Effector memory CD4-positive, alpha-beta T cell (primary cell): ENCODE data around the gene SV2B.
"Not testable (repeated sequence)": the region's sequence is repeated elsewhere in the genome, so short reads cannot be mapped to it uniquely, and the experiment has no call there.

ENCODE experiments used
- DNase-seq, 3 donors: peaks; one replicate each; pipeline ENCODE4 v3.0.0-alpha.2; 2020
- H3K27ac ChIP-seq: 2 replicates; pipeline ENCODE4 v1.7.0; 2013; ENCODE audit warnings: mild to moderate bottlenecking, low read length, moderate library complexity; ENCODE audit not compliant: insufficient read depth, poor library complexity, severe bottlenecking
- H3K27me3 ChIP-seq: replicated peaks from 2 replicates; pipeline ENCODE4 v1.7.0; 2013; ENCODE audit warnings: mild to moderate bottlenecking, low read length; ENCODE audit not compliant: insufficient read depth, control insufficient read depth, poor library complexity, severe bottlenecking
- H3K36me3 ChIP-seq: 2 replicates; pipeline ENCODE4 v1.7.0; 2013; ENCODE audit warnings: mild to moderate bottlenecking, low read length, moderate library complexity; ENCODE audit not compliant: control insufficient read depth, insufficient read depth
- H3K4me1 ChIP-seq: 2 replicates; pipeline ENCODE4 v1.7.0; 2013; ENCODE audit warnings: low read length, mild to moderate bottlenecking; ENCODE audit not compliant: control insufficient read depth, insufficient read depth, poor library complexity, severe bottlenecking
- H3K4me3 ChIP-seq: 2 replicates; pipeline ENCODE4 v1.7.0; 2013; ENCODE audit warnings: low read length, low read depth, mild to moderate bottlenecking; ENCODE audit not compliant: insufficient read depth, poor library complexity, severe bottlenecking
- H3K9me3 ChIP-seq: 2 replicates; pipeline ENCODE4 v1.7.0; 2013; ENCODE audit warnings: mild to moderate bottlenecking, low read length, moderate library complexity; ENCODE audit not compliant: control insufficient read depth

Gene SV2B

GRCh38 chr15:91336687-91337086, 236.6 kb downstream of the SV2B start:
- Histone ChIP-seq H3K36me3 (no peaks in the 10 kb centered on the region), H3K4me3 (no peak overlapping the region), H3K27ac (no peak overlapping the region), H3K27me3 (no peaks in the 10 kb centered on the region), H3K9me3 (no peaks in the 10 kb centered on the region), H3K4me1 (peaks cover 16% of the 10 kb centered on the region)
- no peak for DNase-seq

- DNase-seq: no peak
- Histone ChIP-seq H3K36me3 (no peaks in the 10 kb centered on the region), H3K27me3 (no peaks in the 10 kb centered on the region), H3K4me1 (peaks cover 18% of the 10 kb centered on the region), H3K27ac (no peak overlapping the region), H3K4me3 (no peak overlapping the region), H3K9me3 (no peaks in the 10 kb centered on the region)
These were observed 238.7 kb downstream of the SV2B start for GRCh38 chr15:91338766-91339165.

- no peaks in the 10 kb centered on the region for H3K27me3 ChIP-seq
- H3K36me3 ChIP-seq: no peaks in the 10 kb centered on the region
- no peak overlapping the region for H3K27ac ChIP-seq
- H3K4me1 ChIP-seq: peaks cover 6% of the 10 kb centered on the region
- H3K9me3 ChIP-seq: no peaks in the 10 kb centered on the region
- H3K4me3 ChIP-seq: no peak overlapping the region
- no peak for DNase-seq
These were observed 242.0 kb downstream of the SV2B start for GRCh38 chr15:91342097-91342496.

- H3K4me1 ChIP-seq, DNase-seq, H3K9me3 ChIP-seq, H3K4me3 ChIP-seq, H3K27me3 ChIP-seq, H3K36me3 ChIP-seq, H3K27ac ChIP-seq: not testable (repeated sequence)
These were observed 244.9 kb downstream of the SV2B start for GRCh38 chr15:91344912-91345311.

GRCh38 chr15:91345736-91346135, 245.7 kb downstream of the SV2B start:
- Histone ChIP-seq H3K9me3 (no peaks in the 10 kb centered on the region), H3K4me1 (peaks cover 4% of the 10 kb centered on the region), H3K4me3 (no peak overlapping the region), H3K27ac (no peak overlapping the region), H3K36me3 (no peaks in the 10 kb centered on the region), H3K27me3 (no peaks in the 10 kb centered on the region)
- no peak for DNase-seq

- Histone ChIP-seq H3K27ac (no peak overlapping the region), H3K9me3 (no peaks in the 10 kb centered on the region), H3K4me1 (peaks cover 4% of the 10 kb centered on the region), H3K27me3 (no peaks in the 10 kb centered on the region), H3K4me3 (no peak overlapping the region), H3K36me3 (no peaks in the 10 kb centered on the region)
- DNase-seq: no peak
These were observed 246.2 kb downstream of the SV2B start for GRCh38 chr15:91346259-91346658.

GRCh38 chr15:91348752-91349500, 248.9 kb downstream of the SV2B start:
- Histone ChIP-seq H3K4me1 (no peaks in the 10 kb centered on the region), H3K27me3 (no peaks in the 10 kb centered on the region), H3K36me3 (no peaks in the 10 kb centered on the region), H3K4me3 (no peak overlapping the region), H3K27ac (no peak overlapping the region), H3K9me3 (no peaks in the 10 kb centered on the region)
- DNase-seq: no peak
